Esophagus muscularis mucosa (tissue), 3 donors: Measurements from ENCODE around the gene LINC00305.

Experiments
- POLR2A ChIP-seq: fragments of 450-650 bp; IDR thresholded peaks from one replicate; pipeline ENCODE4 v1.6.1; 2017; ENCODE audit warnings: antibody characterized with exemption, moderate library complexity, mild to moderate bottlenecking, low read depth
- TF ChIP-seq, protein P1 (sequence below), 3 experiments: fragments of 200-600 bp in 2 of 3; fragments of 450-650 bp in 1 of 3; sonication (generic) in 2 of 3; IDR thresholded peaks; one replicate each; pipeline ENCODE4 v1.5.1; 2017 to 2019; ENCODE audit warnings: antibody characterized with exemption in 3 of 3, mild to moderate bottlenecking in 2 of 3, moderate library complexity in 1 of 3

DNA sequence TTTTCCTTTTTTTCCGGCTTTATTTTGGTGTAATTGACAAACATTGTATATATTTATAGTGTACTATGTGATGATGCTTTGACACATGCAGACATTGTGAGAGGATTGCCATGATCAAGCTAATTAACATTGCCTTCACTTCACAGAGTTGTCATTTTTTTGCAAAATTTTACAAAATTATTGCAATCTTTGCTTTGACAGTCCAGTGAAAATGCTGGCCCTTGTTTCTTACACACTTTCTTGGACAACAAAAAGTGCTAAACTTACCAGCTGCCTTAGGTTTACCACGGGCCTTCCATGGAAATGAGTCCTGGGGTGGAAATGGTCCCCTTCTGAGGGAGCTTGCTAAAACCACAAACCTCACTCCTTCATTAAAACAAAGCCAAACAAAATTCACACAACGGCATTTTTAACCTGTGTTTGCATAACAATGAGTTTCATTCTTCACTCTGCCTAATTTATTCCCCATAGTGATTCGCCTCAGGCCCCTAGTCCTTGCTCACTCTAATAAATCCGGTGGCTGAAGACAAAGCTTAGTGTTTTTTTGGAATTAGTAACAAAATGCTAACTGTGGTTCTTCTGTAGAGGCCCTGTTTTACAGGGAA, 32.2 kb downstream of the LINC00305 start:
- TF ChIP-seq, protein P1, sequence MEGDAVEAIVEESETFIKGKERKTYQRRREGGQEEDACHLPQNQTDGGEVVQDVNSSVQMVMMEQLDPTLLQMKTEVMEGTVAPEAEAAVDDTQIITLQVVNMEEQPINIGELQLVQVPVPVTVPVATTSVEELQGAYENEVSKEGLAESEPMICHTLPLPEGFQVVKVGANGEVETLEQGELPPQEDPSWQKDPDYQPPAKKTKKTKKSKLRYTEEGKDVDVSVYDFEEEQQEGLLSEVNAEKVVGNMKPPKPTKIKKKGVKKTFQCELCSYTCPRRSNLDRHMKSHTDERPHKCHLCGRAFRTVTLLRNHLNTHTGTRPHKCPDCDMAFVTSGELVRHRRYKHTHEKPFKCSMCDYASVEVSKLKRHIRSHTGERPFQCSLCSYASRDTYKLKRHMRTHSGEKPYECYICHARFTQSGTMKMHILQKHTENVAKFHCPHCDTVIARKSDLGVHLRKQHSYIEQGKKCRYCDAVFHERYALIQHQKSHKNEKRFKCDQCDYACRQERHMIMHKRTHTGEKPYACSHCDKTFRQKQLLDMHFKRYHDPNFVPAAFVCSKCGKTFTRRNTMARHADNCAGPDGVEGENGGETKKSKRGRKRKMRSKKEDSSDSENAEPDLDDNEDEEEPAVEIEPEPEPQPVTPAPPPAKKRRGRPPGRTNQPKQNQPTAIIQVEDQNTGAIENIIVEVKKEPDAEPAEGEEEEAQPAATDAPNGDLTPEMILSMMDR (IDR thresholded peaks at IDR 0.05): no peak
- TF ChIP-seq POLR2A: no peak
